WI38 (cell line): ENCODE data around the gene DLGAP1.

ENCODE experiments used
- H3K4me3 ChIP-seq: 2 replicates; pipeline ENCODE4 v1.5.1; 2011; ENCODE audit warnings: low read depth, mild to moderate bottlenecking, control low read depth, low read length
- TF ChIP-seq, protein P1 (sequence below): IDR thresholded peaks from 2 replicates; pipeline ENCODE4 v1.5.1; 2012; ENCODE audit warnings: low read depth, mild to moderate bottlenecking, control low read depth, low read length

DLGAP1 gene

DNA sequence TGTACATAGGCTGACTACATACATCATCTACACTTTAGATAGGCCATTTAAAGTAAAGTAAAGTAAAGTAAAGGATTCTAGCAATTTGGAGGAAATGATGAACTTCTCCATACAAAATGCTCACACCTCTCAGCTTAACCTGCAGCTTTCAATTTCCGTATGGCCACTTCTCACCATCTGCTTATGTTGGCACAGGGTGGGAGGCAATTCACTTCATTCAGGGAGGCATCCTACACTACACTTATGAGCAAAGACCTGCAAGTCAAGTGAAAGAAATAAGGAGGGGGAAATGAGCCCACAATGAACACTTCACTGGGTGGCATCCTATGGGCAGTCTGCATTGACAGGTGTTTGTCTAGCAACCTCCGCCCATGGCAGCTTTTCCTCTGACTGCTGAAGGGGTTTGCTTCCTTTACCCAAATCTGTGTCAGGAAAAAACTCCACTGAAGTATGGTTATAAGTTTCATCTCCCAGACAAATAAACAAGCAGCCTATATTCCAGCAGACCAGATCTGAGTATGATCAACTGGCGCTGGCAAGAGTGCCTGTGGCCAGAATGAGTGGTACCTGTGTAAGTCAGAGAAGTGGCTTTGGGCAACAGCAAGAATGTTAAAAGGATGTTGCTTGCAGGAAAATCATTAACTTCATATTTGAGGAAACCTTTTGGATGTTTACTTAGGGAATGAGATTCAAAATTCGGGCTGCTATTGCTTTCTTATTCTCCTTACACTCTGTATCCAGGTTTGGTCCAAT, 556.1 kb downstream of the DLGAP1 start:
- H3K4me3 ChIP-seq, result no peak overlapping the region
- TF ChIP-seq, protein P1, sequence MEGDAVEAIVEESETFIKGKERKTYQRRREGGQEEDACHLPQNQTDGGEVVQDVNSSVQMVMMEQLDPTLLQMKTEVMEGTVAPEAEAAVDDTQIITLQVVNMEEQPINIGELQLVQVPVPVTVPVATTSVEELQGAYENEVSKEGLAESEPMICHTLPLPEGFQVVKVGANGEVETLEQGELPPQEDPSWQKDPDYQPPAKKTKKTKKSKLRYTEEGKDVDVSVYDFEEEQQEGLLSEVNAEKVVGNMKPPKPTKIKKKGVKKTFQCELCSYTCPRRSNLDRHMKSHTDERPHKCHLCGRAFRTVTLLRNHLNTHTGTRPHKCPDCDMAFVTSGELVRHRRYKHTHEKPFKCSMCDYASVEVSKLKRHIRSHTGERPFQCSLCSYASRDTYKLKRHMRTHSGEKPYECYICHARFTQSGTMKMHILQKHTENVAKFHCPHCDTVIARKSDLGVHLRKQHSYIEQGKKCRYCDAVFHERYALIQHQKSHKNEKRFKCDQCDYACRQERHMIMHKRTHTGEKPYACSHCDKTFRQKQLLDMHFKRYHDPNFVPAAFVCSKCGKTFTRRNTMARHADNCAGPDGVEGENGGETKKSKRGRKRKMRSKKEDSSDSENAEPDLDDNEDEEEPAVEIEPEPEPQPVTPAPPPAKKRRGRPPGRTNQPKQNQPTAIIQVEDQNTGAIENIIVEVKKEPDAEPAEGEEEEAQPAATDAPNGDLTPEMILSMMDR, result no peak

DNA sequence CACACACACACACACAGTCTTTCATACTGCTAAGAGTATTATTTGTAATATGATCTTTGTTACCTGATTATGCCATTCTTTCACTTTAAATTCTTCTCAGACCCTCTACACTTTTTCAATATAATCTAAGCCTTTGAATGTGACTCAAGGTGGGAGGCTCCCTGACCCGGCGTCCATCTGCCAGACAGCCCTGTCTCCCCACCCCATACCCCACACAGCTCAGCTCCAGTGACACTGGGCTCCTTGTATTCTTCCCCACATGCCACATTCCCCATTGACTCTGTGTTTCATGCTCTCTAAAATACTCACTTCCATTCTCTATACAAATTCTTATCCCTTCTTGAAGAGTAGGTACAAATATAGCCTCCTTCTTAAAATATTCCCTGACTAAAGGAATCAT, 563.0 kb downstream of the DLGAP1 start:
- TF ChIP-seq, protein P1, result no peak
- no peak overlapping the region for H3K4me3 ChIP-seq

DNA sequence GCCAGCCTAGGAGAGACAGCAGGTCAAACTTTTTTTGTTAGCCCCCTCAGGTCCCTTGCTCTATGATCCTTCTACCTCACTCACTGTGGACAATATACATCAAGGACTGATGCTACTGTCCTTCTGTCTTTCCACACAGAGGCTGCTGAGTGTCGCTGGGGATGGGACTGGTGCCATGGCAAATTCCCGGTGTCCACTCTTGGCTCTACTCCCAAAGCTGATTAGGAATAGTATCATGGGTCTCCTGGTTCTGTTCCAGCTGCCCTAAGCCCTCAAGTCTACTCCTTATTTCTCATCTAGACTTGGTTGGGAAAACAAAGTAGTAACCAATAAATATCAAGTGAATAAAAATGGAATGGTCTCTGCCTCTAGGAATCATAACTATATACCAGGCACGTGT, 563.9 kb downstream of the DLGAP1 start:
- TF ChIP-seq, protein P1, result no peak
- H3K4me3 ChIP-seq, result no peak overlapping the region

DNA sequence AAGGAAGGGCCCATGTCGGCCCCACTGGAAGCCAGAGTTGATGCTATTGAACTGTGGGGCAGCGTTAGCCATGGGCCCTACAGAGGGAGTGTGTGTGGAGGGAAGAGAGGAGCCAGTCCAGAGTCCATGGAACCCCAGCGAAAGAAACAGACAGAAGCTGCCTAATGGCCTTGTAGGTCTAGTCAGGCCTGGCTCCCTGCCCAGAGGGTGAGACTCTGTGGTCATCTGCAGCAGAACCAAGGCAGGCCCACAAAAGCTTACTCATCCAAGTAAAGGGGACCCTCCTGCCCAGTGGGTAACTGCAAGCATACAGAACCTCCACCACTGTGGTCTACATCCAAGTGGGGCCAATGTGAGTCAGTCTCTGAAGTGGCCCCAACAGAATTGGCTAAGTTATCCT, 565.3 kb downstream of the DLGAP1 start:
- TF ChIP-seq, protein P1, result no peak
- H3K4me3 ChIP-seq, result no peak overlapping the region

DNA sequence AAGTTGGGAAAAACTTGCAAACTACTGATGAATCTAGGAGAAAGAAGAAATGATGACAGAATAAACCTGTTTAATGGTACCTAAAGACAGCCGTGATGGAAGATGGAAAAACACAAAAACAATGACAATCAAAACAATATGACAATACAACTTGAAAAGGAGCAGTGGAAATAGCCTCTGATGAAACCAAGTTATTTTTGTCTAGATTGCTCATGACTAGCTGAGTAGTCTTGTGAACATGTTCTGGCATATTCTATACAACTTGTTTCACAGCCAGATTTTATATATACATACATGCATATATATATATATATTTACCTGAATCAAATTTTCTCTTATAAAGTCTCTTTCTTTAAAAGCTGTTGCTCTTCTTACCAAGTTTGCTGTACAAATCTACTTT, 566.0 kb downstream of the DLGAP1 start:
- no peak overlapping the region for H3K4me3 ChIP-seq
- TF ChIP-seq, protein P1, result no peak

DNA sequence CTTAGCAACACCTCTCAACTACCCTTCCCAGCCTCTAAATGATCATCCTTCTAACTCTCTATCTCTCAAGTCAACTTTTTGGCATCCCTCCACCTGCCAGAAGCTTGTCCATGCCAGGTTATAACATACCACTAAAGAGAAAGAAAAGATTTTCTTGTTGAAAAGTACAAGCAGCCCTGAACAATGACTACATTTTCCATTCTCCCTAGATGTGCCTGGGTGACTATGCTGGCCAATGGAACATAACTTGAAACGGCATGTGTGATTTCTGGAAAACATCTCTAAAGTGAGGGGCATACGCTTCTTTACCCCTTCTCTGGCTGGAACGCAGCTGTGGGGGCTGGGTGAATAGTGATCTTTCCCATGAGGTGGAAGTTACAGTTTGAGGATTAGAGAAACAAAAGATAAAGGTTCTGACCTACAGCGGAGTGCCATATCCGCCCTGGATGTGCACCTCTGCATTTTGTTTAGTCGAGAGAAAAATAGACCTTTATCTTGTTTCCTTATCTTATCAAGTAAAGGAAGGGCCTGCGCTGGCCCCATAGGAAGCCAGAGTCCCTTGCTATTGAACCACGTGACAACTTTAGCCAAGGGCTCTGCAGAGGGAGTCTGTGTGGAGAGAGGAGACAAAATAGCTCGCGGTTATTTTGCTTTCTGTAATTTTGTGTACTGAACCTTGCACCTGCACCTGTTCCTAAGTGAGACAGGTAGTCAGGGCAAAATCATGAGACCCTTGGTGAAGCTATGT, 568.4 kb downstream of the DLGAP1 start:
- TF ChIP-seq, protein P1, result no peak
- H3K4me3 ChIP-seq, result no peak overlapping the region

DNA sequence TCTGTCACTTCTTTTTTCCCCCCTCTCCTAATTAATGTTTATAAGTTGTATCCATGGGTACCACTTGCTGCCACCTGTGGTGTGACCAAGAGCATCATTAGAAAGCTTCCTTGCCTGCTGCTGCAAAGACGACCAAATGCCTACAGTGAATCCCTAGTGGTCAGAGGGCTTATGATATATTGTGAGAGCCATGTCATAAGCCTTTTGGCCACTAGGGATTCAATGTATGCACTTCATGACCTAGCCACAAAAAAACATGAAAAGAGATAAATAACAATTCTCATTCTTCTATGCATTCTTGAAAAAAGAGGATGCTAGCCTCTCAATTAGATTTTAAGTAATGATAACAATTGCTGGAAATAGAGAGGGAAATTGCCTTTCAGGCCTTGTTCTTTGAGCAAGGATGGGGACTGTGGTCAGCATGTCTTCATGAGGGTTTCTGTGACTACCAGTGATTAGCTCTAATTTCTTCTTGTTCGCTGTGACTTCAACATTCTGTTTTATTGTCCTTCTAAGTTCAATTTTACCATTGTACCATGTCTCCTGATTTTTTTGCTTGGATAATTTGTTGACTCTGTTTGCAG, 569.8 kb downstream of the DLGAP1 start:
- H3K4me3 ChIP-seq, result no peak overlapping the region
- TF ChIP-seq, protein P1, result peak; percentile 17; the same call in 1 of the 2 replicates
